Measurements from ENCODE around the gene SSU72.

SSU72 gene

GRCh38 chr1:1609822-1610485, 35.3 kb upstream of the SSU72 start:
- H3K9ac ChIP-seq (ENCODE audit: low read depth, low read length): no peak overlapping the region
- peaks cover 5% of the 10 kb centered on the region; the same call in 1 of the 2 replicates for H3K4me1 ChIP-seq (ENCODE audit: control insufficient read depth, insufficient read depth, low read length)
- no peak overlapping the region for H3K27ac ChIP-seq (ENCODE audit: low read depth, low read length)
- no peaks in the 10 kb centered on the region for H3K9me3 ChIP-seq (ENCODE audit: control insufficient read depth, insufficient read depth, low read length)
- no peaks in the 10 kb centered on the region for H3K27me3 ChIP-seq (ENCODE audit: control insufficient read depth, insufficient read depth, low read length)
- H3K36me3 ChIP-seq (ENCODE audit: control insufficient read depth, insufficient read depth, low read length): no peaks in the 10 kb centered on the region
- H3K4me3 ChIP-seq (ENCODE audit: low read depth, low read length): no peak overlapping the region

GRCh38 chr1:1606232-1606631, 31.6 kb upstream of the SSU72 start:
- Histone ChIP-seq H3K27me3 (ENCODE audit: control insufficient read depth, insufficient read depth, low read length) (peaks cover 14% of the 10 kb centered on the region; the same call in 1 of the 2 replicates), H3K9ac (ENCODE audit: low read depth, low read length) (no peak overlapping the region), H3K4me3 (ENCODE audit: low read depth, low read length) (no peak overlapping the region), H3K27ac (ENCODE audit: low read depth, low read length) (no peak overlapping the region), H3K4me1 (ENCODE audit: control insufficient read depth, insufficient read depth, low read length) (no peaks in the 10 kb centered on the region; the same call in 1 of the 2 replicates), H3K9me3 (ENCODE audit: control insufficient read depth, insufficient read depth, low read length) (no peaks in the 10 kb centered on the region), H3K36me3 (ENCODE audit: control insufficient read depth, insufficient read depth, low read length) (no peaks in the 10 kb centered on the region)

- Histone ChIP-seq H3K27ac (ENCODE audit: low read depth, low read length) (no peak overlapping the region), H3K4me1 (ENCODE audit: control insufficient read depth, insufficient read depth, low read length) (no peaks in the 10 kb centered on the region; the same call in 1 of the 2 replicates), H3K9me3 (ENCODE audit: control insufficient read depth, insufficient read depth, low read length) (no peaks in the 10 kb centered on the region), H3K36me3 (ENCODE audit: control insufficient read depth, insufficient read depth, low read length) (no peaks in the 10 kb centered on the region), H3K27me3 (ENCODE audit: control insufficient read depth, insufficient read depth, low read length) (peaks cover 19% of the 10 kb centered on the region), H3K4me3 (ENCODE audit: low read depth, low read length) (no peak overlapping the region), H3K9ac (ENCODE audit: low read depth, low read length) (no peak overlapping the region)
These were observed 31.1 kb upstream of the SSU72 start for GRCh38 chr1:1605724-1606123.

- H3K27me3 ChIP-seq (ENCODE audit: control insufficient read depth, insufficient read depth, low read length): peaks cover 25% of the 10 kb centered on the region
- no peaks in the 10 kb centered on the region; the same call in 1 of the 2 replicates for H3K4me1 ChIP-seq (ENCODE audit: control insufficient read depth, insufficient read depth, low read length)
- no peaks in the 10 kb centered on the region for H3K9me3 ChIP-seq (ENCODE audit: control insufficient read depth, insufficient read depth, low read length)
- no peak overlapping the region for H3K27ac ChIP-seq (ENCODE audit: low read depth, low read length)
- H3K9ac ChIP-seq (ENCODE audit: low read depth, low read length): no peak overlapping the region
- no peak overlapping the region for H3K4me3 ChIP-seq (ENCODE audit: low read depth, low read length)
- no peaks in the 10 kb centered on the region for H3K36me3 ChIP-seq (ENCODE audit: control insufficient read depth, insufficient read depth, low read length)
These were observed 30.4 kb upstream of the SSU72 start for GRCh38 chr1:1605034-1605591.

- H3K4me3 ChIP-seq (ENCODE audit: low read depth, low read length): no peak overlapping the region
- no peak overlapping the region for H3K27ac ChIP-seq (ENCODE audit: low read depth, low read length)
- H3K4me1 ChIP-seq (ENCODE audit: control insufficient read depth, insufficient read depth, low read length): no peaks in the 10 kb centered on the region
- H3K9me3 ChIP-seq (ENCODE audit: control insufficient read depth, insufficient read depth, low read length): no peaks in the 10 kb centered on the region
- peaks cover 25% of the 10 kb centered on the region for H3K27me3 ChIP-seq (ENCODE audit: control insufficient read depth, insufficient read depth, low read length)
- H3K36me3 ChIP-seq (ENCODE audit: control insufficient read depth, insufficient read depth, low read length): no peaks in the 10 kb centered on the region
- no peak overlapping the region for H3K9ac ChIP-seq (ENCODE audit: low read depth, low read length)
These were observed 29.8 kb upstream of the SSU72 start for GRCh38 chr1:1604374-1605033.

GRCh38 chr1:1603671-1604373, 29.2 kb upstream of the SSU72 start:
- no peaks in the 10 kb centered on the region for H3K9me3 ChIP-seq (ENCODE audit: control insufficient read depth, insufficient read depth, low read length)
- no peak overlapping the region for H3K9ac ChIP-seq (ENCODE audit: low read depth, low read length)
- peaks cover 32% of the 10 kb centered on the region for H3K27me3 ChIP-seq (ENCODE audit: control insufficient read depth, insufficient read depth, low read length)
- no peak overlapping the region for H3K4me3 ChIP-seq (ENCODE audit: low read depth, low read length)
- H3K36me3 ChIP-seq (ENCODE audit: control insufficient read depth, insufficient read depth, low read length): no peaks in the 10 kb centered on the region
- H3K27ac ChIP-seq (ENCODE audit: low read depth, low read length): no peak overlapping the region
- no peaks in the 10 kb centered on the region for H3K4me1 ChIP-seq (ENCODE audit: control insufficient read depth, insufficient read depth, low read length)

GRCh38 chr1:1602968-1603506, 28.4 kb upstream of the SSU72 start:
- Histone ChIP-seq H3K9me3 (ENCODE audit: control insufficient read depth, insufficient read depth, low read length) (no peaks in the 10 kb centered on the region), H3K4me3 (ENCODE audit: low read depth, low read length) (no peak overlapping the region), H3K27me3 (ENCODE audit: control insufficient read depth, insufficient read depth, low read length) (peaks cover 39% of the 10 kb centered on the region), H3K9ac (ENCODE audit: low read depth, low read length) (no peak overlapping the region), H3K36me3 (ENCODE audit: control insufficient read depth, insufficient read depth, low read length) (no peaks in the 10 kb centered on the region), H3K27ac (ENCODE audit: low read depth, low read length) (no peak overlapping the region), H3K4me1 (ENCODE audit: control insufficient read depth, insufficient read depth, low read length) (no peaks in the 10 kb centered on the region)

GRCh38 chr1:1602304-1602967, 27.8 kb upstream of the SSU72 start:
- H3K4me1 ChIP-seq (ENCODE audit: control insufficient read depth, insufficient read depth, low read length): no peaks in the 10 kb centered on the region
- peaks cover 39% of the 10 kb centered on the region for H3K27me3 ChIP-seq (ENCODE audit: control insufficient read depth, insufficient read depth, low read length)
- H3K4me3 ChIP-seq (ENCODE audit: low read depth, low read length): no peak overlapping the region
- no peak overlapping the region for H3K9ac ChIP-seq (ENCODE audit: low read depth, low read length)
- H3K9me3 ChIP-seq (ENCODE audit: control insufficient read depth, insufficient read depth, low read length): no peaks in the 10 kb centered on the region
- H3K36me3 ChIP-seq (ENCODE audit: control insufficient read depth, insufficient read depth, low read length): no peaks in the 10 kb centered on the region
- no peak overlapping the region for H3K27ac ChIP-seq (ENCODE audit: low read depth, low read length)

GRCh38 chr1:1601564-1602303, 27.1 kb upstream of the SSU72 start:
- peaks cover 39% of the 10 kb centered on the region for H3K27me3 ChIP-seq (ENCODE audit: control insufficient read depth, insufficient read depth, low read length)
- H3K9ac ChIP-seq (ENCODE audit: low read depth, low read length): no peak overlapping the region

More at GRCh38 chr1:1601564-1602303, 27.1 kb upstream of the SSU72 start:
- H3K4me3 ChIP-seq (ENCODE audit: low read depth, low read length): no peak overlapping the region
- H3K36me3 ChIP-seq (ENCODE audit: control insufficient read depth, insufficient read depth, low read length): no peaks in the 10 kb centered on the region
- H3K9me3 ChIP-seq (ENCODE audit: control insufficient read depth, insufficient read depth, low read length): no peaks in the 10 kb centered on the region
- no peak overlapping the region for H3K27ac ChIP-seq (ENCODE audit: low read depth, low read length)
- H3K4me1 ChIP-seq (ENCODE audit: control insufficient read depth, insufficient read depth, low read length): peaks cover 4% of the 10 kb centered on the region; the same call in 1 of the 2 replicates
